HCEC 1CT (cell line): ENCODE data around the gene CUL3.
"Not testable (repeated sequence)": the region's sequence is repeated elsewhere in the genome, so short reads cannot be mapped to it uniquely, and the experiment has no call there.

ENCODE experiments used
- DNase-seq: peaks from one replicate; pipeline ENCODE4 v3.0.0-alpha.2; 2017

CUL3 gene

DNA sequence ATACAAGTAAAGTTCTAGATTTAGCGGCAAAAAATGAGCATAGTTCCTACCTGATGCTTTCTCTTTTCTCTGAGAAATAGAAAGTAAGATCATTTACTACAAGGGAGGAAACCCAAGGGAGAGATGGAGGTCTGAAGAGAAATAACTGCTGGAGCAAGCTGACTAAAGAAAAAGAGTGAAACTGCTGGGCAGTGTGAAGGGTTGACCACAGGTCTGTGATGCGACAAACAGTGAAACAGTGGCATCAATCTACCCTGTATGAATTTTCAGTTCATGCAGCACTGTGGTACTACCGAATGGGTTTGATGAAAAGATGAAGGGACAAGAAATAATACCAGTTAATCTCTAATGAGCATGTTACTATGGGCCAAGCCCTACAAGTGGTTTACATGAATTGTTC is 52.2 kb downstream of the CUL3 start:
- DNase-seq = no peak

DNA sequence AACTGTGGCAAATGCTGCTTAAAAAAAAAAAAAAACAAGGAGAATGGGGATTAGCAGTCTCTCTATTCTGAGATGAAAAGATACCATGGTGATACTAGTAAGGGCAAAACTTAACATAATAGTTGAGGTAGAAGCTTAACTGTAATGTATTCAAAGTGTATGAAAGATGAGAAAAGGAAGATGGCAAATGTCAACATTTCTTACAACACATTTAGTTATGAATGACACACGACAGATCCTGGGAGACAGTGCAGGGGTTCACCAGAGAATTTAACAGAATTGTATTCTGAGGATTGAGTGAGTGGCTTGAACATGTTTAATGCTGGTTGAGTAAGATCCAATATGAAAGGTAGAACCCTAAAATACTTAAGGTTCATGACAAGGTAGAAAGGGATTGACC is 52.7 kb downstream of the CUL3 start:
- no peak for DNase-seq

DNA sequence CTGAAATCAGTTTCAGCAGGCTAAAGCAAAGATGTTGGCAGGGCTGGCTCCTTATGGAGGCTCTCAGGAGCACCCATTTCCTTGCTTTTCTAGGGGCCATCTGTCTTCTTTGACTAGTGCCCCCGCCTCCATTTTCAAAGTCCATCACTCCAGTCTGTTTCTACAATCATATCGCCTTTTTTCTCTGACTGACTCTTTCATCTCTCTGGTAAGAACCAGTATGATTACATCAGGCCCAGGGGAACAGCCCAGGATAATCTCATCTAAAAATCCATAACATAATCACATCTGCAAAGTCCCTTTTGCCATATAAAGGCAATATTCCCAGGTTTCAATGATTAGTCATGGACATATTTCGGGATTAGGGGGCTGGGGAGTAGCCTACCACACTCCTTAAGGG is 57.0 kb downstream of the CUL3 start:
- DNase-seq = no peak

DNA sequence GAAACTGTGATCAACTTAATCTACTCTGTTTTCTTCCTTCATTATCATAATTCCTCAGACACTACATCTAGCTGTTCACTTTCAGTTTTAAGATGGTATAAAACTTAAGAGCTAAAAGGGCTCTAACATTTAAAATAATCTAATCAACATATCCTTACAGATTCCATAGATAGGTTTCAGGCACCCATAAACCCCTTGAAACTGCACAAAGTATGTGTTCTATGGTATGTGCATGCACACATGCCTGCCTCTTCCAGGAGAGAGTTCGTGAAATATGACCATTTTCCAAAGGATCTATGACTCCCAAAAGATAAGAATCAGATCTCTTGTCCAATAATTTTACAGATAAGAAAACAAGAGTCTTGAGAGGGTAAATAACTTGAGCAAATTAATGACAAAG is 59.4 kb downstream of the CUL3 start:
- no peak for DNase-seq

DNA sequence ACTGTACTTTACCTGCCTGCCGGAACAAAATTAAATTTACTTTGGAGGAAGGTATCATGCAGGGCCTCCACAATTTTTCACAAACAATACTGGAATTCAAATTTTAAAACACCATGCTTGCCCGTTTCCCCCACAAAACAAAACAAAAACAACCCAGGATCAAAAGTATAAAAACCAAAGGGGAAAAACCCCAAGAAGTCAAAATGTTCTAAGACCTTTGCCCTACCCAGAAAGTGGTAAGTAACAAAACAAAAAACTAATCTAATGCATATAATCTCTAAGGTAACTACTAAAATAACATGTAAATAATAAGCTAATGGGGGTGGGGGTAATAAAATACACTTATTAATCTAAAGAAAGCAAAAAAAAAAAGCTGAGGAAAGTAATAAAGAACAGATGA is 60.5 kb downstream of the CUL3 start:
- no peak for DNase-seq

DNA sequence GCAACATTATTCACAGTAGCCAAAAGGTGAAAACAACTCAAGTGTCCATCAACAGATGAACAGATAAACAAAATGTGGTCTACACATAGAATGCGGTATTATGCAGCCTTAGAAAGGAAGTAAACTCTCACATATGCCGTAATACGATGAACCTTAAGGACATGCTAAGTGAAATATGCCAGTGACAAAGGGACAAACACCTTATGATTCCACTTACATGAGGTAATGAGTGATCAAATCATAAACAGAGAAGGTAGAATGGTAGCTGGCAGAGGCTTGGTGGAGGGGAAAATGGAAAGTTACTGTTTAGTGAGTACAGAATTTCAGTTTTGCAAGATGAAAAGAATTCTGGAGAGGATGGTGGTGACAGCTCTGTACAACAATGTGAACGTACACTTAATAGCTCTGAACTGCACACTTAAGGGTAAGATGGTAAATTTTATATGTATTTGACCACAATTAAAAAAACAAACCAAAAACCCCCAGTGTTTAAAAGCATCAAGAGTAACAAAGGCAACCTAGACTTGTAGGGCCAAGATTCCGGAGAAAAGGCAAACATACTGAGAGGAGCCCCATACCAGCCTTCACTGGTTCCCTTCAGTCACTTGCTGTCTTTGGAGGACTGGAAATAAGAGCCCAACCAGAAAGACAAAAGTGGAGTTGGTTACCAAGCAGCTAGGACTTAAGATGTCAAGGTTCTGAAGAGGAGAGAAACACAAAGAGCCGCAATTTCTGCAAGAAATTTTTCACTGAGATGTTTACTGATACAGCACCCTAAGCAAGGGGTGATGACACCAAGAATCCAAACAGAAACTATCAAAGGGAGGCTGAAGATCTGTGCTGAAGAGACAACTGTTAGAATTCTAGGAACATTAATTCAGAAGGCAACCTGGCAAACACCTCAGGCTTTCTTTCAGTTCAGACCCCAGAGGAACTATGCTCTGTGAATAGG is 61.3 kb downstream of the CUL3 start:
- DNase-seq = no peak

DNA sequence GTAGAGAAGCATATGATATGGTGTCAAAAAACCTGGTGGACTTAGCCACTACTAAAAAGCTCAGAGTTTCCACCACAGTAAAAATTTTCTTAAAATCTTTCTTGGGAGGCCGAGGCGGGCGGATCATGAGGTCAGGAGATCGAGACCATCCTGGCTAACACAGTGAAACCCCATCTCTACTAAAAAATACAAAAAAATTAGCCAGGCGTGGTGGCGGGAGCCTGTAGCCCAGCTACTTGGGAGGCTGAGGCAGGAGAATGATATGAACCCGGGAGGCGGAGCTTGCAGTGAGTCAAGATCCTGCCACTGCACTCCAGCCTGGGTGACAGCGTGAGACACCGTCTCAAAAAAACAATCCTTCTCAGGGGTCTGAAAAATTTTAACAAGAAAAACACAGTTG is 62.7 kb downstream of the CUL3 start:
- DNase-seq = not testable (repeated sequence)

DNA sequence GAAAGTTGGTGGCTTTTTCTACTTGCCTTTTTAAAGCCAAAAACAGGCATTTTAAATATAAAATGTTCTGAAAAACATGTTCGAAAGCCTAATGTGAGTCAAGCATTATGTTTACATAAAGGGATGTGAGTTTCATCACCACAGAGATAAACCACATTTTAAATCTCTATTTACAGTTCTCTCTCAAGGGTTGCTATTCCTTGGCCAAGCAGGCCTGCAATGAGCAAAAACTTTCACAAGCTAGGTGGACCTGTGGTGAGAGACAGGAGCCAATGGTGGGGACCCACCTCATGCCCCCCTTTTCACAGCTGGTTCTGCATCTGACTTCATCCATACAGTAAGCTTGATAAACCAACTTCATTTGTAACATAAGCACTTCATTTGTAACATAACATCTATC is 65.1 kb downstream of the CUL3 start:
- DNase-seq = peak; percentile 89

DNA sequence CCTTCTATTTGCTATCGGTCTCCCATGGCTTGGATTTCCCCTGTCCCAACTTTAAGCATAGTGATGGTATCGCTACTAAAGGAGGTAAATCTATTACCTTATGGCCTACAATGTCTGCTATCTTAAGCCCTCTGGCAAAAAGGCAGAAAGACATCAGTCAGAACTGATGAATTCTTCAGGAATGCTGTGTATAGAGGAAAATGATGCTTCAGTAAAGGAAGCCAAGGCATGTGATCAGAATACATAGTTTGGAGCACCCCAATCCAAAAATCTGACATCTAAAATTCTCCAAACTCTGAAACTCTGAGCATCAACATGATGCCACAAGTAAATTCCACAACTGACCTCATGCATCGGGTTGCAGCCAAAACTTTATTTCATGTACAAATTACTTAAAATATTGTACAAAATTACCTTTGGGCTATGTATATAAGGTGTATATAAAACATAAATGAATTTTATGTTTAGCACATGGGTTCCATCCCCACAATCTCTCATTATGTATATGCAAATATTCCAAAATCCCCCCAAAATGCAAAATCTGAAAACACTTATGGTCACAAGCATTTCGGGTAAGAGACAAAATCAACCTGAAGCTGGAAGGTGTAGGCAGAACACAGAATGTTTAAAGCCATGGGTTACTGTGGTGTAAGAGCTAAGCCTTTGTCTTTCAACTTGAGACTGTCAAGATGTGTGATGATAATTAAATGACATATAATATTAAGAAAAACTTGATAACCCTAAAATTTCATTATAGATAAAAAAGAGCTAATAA is 66.2 kb downstream of the CUL3 start:
- peak; percentile 85 for DNase-seq

DNA sequence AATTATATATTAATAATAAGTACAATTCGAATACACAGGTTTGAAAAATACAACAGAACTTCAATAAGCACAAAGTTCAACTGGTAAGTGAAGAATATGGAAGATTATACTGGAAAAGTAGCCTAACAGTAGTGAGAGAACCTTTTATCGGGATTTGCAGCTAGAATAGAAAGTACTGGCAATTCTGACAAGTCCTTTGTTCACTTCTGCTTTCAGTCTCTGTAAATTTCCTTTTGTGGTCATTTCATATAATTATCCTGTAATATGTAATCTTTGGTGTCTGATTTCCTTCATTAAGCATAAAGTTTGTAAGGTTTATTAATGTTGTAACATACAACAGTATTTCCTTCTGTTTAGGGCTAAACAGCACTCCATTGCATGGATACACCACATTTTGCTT is 67.2 kb downstream of the CUL3 start:
- no peak for DNase-seq

DNA sequence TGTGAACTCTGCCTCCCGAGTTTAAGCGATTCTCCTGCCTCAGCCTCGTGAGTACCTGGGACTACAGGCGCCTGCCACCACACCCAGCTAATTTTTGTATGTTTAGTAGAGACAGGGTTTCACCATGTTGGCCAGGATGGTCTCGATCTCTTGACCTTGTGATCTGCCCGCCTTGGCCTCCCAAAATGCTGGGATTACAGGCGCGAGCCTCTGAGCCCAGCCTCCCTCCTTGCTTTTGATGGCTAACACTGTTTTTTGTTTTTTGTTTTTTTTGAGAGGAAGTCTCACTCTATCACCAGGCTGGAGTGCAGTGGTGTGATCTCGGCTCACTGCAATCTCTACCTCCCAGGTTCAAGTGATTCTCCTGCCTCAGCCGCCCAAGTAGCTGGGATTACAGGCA is 68.8 kb downstream of the CUL3 start:
- not testable (repeated sequence) for DNase-seq

DNA sequence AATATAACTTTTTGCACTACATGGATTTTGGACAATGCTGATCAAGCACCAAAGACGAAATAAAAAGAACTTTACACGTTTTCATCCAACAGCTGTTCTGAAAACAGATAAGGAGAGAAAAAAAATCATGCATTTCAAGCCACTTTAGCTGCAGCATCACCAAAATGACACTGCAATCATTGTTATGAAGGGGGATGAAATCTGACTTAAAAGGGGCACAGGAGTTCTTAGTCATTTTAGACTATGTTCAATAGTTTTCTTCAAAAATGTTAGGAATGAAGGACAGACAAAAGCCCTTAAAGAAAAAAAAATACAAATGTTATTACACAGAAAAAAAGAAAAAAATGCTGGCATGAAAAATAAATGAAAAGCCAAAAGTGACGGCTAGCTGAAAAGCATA is 71.2 kb downstream of the CUL3 start:
- DNase-seq = no peak

DNA sequence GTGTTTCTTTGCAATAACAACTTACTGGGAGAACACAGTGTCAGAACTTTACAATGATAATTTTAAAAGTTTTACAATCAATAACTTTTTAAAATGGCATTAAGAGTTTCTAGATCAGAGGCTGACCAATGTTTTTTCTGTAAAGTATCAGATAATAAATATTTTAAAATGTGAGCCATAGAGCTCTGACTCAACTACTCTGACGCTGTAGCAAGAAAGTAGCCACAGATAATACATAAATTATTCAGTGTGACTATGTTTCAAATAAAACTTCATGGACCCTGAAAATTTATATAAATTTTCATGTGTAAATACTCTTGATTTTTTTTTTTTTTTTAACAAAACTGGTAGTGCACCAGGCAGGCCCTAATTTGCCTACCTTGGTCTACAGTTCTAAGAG is 77.4 kb downstream of the CUL3 start:
- DNase-seq = no peak

DNA sequence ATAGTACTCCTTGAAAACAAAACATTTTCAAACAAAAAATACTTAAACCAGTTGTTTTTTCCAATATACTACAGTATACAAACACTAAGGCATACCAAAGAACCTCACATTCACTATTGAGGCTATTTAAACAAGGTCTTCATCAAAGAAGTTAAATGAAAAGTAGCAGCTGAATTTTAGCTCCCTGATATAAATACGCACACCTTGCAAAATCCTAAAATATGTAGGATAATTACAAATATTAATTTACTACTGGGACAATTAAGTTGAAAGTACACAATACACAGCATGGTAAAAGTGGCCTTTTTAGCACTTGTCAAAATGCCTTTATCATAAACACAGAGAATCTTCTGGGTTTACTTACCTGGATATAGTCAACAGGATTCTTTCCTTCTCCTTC is 78.7 kb downstream of the CUL3 start:
- no peak for DNase-seq

DNA sequence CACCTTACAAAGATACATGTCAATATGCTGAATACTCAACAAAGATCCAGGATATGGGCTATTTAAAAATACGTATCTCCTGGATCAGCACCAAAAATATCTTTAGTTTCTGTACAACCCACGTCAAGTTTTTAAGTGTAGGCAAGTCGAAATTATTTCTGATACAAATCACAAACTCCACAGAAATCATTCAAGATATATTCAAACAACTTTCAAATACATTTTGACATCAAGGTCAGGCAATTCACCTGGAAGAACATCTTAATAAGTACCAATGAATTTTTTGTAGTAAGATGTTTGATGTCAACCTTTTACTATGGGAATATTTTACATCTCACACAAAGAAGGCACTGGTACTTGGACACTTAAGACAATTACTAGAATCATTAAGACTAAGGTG is 86.2 kb downstream of the CUL3 start:
- DNase-seq = no peak

DNA sequence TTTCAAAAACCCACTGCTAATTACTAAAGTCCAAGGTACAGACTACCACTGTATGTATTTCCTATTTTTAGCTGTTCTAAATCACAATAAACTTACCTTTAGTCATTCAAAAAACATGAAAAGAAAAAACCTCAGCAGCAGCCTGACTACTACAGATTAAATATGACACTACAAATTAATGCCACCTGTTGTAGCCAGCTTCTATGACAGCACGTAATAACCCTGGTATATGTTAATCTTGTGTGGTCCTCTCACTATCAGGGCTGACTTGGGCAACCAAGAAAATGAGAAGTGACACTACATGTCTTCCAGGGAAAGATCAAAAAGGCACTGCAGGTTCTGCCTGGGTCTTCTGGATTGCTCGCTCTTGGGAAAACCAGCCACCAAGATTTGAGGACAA is 92.6 kb downstream of the CUL3 start:
- DNase-seq = no peak

DNA sequence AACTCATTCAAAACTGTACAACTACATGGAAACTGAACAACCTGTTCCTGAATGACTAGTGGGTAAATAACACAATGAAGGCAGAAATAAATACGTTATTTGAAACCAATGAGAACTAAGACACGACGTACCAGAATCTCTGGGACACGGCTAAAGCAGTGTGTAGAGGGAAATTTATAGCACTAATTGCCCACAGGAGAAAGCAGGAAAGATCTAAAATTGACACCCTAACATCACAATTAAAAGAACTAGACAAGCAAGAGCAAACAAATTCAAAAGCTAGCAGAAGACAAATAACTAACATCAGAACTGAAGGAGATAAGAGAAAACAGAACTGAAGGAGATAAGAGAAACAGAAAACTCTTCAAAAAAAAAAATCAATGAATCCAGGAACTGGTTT is 97.2 kb downstream of the CUL3 start:
- DNase-seq = not testable (repeated sequence)

DNA sequence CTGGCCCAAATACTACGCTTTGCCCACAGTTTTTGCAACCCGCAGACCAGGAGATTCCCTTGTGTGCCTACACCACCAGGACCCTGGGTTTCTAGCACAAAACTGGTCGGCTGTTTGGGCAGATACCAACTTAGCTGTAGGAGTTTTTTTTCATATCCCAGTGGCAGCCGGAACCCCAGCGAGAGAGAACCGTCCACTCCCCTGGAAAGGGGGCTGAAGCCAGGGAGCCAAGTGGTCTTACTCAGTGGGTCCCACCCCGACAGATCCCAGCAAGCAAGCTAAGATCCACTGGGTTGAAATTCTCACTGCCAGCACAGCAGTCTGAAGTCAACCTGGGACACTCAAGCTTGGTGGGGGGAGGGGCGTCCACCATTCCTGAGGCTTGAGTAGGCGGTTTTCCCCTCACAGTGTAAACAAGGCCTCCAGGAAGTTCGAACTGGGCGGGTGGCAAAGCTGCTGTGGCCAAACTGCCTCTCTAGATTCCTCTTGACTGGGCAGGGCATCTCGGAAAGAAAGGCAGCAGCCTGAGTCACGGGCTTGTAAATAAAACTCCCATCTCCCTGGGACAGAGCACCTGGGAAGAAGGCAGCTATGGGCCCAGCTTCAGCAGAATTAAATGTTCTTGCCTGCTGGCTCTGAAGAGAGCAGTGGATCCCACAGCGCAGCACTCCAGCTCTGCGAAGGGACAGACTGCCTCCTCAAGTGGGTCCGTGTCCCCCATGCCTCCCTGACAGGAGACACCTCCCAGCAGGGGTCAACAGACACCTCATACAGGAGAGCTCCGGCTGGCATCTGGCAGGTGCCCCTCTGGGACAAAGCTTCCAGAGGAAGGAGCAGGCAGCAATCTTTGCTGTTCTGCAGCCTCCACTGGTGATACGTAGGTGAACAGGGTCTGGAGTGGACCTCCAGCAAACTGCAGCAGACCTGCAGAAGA is 99.8 kb downstream of the CUL3 start:
- peak; percentile 96 for DNase-seq

DNA sequence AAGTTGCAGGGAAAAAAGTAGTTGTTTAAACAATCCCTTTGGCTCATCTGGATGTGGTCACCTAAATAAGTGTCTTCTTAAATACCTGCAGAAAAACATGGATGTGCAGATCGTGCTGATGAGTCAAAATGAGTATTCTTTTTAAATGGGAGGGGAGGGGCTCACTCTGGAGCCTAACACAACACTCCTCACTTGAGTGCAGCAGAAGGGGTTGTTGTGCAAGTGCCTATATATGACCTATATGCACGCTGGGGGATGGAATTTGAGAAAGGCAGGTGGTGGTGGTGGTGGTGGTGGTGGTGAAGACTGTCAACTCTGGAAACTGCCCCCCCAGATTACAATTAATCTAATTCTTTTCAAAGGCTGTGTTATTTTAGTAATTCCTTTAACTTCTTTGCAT is 105.3 kb downstream of the CUL3 start:
- no peak for DNase-seq

DNA sequence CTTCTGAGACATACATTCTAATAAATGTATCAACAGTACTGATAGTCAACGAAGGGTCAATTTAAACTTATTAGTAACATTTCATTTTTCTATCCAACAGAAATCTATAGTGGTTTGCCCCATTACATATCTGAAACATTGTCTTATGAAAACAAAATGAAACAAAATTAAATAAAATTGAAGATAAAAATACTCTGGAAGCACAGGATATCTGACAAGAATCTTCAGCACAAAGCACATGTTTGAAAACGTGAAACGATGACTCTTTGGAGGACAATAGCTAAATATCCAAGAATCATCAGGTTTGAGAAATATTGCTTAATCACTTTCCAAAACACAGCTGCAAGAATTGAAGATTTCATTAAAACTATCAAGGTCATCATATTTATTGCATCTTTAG is 112.3 kb downstream of the CUL3 start:
- no peak for DNase-seq

DNA sequence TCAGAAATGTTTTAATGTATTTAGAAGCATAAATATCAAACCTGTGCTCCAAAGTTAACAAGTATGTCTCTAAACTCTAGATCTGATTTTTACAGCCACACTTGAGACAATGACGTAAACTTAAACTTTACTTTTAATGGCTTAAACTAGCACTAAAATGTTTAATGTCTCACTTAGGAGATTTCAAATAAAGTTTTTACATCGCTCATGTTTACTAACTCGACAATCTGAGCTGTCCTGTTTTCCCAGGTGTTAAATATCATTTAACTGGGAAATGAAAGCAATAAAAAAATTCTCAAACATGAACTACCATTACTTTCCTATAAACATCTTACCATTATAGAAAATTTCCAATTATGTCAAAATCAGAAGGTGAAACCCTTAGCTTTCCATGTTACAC is 113.0 kb downstream of the CUL3 start:
- no peak for DNase-seq

DNA sequence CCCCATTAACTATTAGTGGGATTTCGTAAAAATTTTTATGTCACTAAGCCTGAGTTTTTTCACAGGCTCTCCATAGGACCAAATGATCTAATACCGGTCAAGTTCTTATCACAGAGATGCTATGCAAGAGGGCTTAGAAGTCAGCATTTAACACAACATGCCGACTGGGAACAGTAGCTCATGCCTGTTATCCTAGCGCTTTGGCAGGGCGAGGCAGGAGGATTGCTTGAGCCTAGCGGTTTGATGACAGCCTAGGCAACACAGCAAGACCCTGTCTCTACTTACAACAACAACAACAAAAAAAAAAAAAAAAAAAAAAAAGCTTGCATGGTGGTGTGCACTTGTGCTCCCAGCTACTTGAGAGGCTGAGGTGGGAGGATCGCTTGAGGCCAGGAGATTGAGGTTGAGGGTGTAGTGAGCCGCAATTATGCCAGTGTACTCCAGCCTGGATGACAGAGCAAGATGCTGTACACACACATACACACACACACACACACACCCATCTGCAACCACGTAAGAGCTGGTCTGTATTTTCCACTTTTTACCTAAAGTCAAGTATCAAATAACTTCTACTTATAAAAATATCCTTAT is 115.7 kb downstream of the CUL3 start:
- no peak for DNase-seq
